ENCODE results near the gene RHO. TPM values are rescaled to one million over a fixed set of nuclear protein-coding genes. Genes with fewer than 3 reads are reported as not detected.

RHO gene
- total RNA-seq, 1 experiment from 2014 or later, result not detected

- Mint-ChIP-seq H3K4me3 (no peak overlapping the region), H3K9me3 (no peaks in the 10 kb centered on the region), H3K36me3 (ENCODE audit: insufficient read depth in 1 of 3, low read depth in 3 of 3) (peaks cover 0 to 25% (median 3%) of the 10 kb centered on the region in 3 experiments; a peak in 2 of 7 replicates), H3K27me3 (ENCODE audit: low read depth) (no peaks in the 10 kb centered on the region; the same call in 1 of the 2 replicates), H3K4me1 (peaks cover 26 to 59% of the 10 kb centered on the region in 2 experiments), H3K27ac (peak overlapping the region in 1 of 3 experiments; percentile 55; a peak in 4 of 7 replicates)
- Histone ChIP-seq H3K56ac (ENCODE audit: insufficient read length, low read depth, low read length) (no peak overlapping the region), H4K5ac (ENCODE audit: insufficient read length, low read depth, low read length) (no peak overlapping the region), H3K14ac (ENCODE audit: insufficient read depth, low read length) (no peak overlapping the region), H3K27ac (ENCODE audit: insufficient read length, low read depth, low read length) (no peak overlapping the region), H2AFZ (ENCODE audit: low read length) (no peak overlapping the region), H3K4me1 (ENCODE audit: insufficient read depth, low read length) (no peaks in the 10 kb centered on the region; the same call in 1 of the 2 replicates), H2BK120ac (ENCODE audit: low read depth, low read length, poor library complexity, severe bottlenecking) (no peak overlapping the region), H4K20me1 (ENCODE audit: control insufficient read depth, insufficient read depth, insufficient read length) (no peaks in the 10 kb centered on the region), H3K23me2 (ENCODE audit: insufficient read length, low read depth, low read length, poor library complexity, severe bottlenecking) (no peaks in the 10 kb centered on the region), H2BK15ac (ENCODE audit: low read depth, low read length) (no peak overlapping the region), H4K91ac (ENCODE audit: insufficient read length, low read depth, low read length) (no peak overlapping the region), H2BK5ac (ENCODE audit: insufficient read length, low read length) (no peak overlapping the region), H2BK12ac (ENCODE audit: insufficient read length, low read depth, low read length) (no peak overlapping the region), H2AK5ac (ENCODE audit: insufficient read length, low read length) (no peak overlapping the region), H3K9me3 (ENCODE audit: control insufficient read depth, low read depth, low read length) (no peaks in the 10 kb centered on the region), H3K9ac (ENCODE audit: extremely low read depth, insufficient read length, low read length) (no peak overlapping the region), H3K18ac (ENCODE audit: insufficient read length, low read depth, low read length) (no peak overlapping the region), H3K23ac (ENCODE audit: insufficient read length, low read depth, low read length) (no peak overlapping the region), H3K4me2 (ENCODE audit: insufficient read depth, insufficient read length, low read length) (no peak overlapping the region), H3K79me1 (ENCODE audit: insufficient read depth, low read depth, low read length, poor library complexity, severe bottlenecking) (no peaks in the 10 kb centered on the region), H2BK20ac (ENCODE audit: low read depth, low read length, poor library complexity, severe bottlenecking) (no peak overlapping the region), H3K27me3 (ENCODE audit: insufficient read depth, low read length) (no peaks in the 10 kb centered on the region), H3T11ph (ENCODE audit: low read length) (no peak overlapping the region), H3K79me2 (ENCODE audit: insufficient read depth, low read length) (no peaks in the 10 kb centered on the region), H3K4ac (ENCODE audit: low read depth, low read length) (no peak overlapping the region), H4K8ac (replicated peaks; ENCODE audit: insufficient read length, low read depth, low read length) (no peak overlapping the region)
- WGBS (ENCODE audit: extremely low coverage, insufficient read length, low lambda C conversion rate), result no CpG with 5 or more reads among the region's 11 CpGs
- TF ChIP-seq CTCF (conservative IDR thresholded peaks at IDR 0.05), result no peak
- no peak for DNase-seq
Observed at GRCh38 chr3:129557548-129557894, 29.1 kb downstream of the RHO start.
